Pancreas (tissue), 10 donors: ENCODE data around the gene COL20A1. TPM values are rescaled to one million over a fixed set of nuclear protein-coding genes. Genes with fewer than 3 reads are reported as not detected.

Experiments
- ATAC-seq, 4 donors: fragments of 200-7000 bp; cut with Tn5 transposase; one replicate each; pipeline versions ENCODE4 v1.8.0 to v1.9.1; 2020; ENCODE audit warnings: mild to moderate bottlenecking in 4 of 4, moderate library complexity in 4 of 4
- DNase-seq, 6 donors: peaks; one replicate each; pipeline ENCODE4 v3.0.0-alpha.2; 2020
- FAIRE-seq: peaks from 2 replicates; lab custom pipeline; 2012; peaks lifted over from hg19 to GRCh38; lab: Jason Lieb, UNC
- H3K27ac ChIP-seq, 4 donors: fragments of 200-600 bp; sonication (generic); 1 replicate in 3 of 4; 2 replicates in 1 of 4; pipeline versions ENCODE4 v1.5.0 to v1.8.0; 2020
- H3K27me3 ChIP-seq, 4 donors: fragments of 200-600 bp; one replicate each; pipeline ENCODE4 v1.8.0; 2021
- H3K36me3 ChIP-seq, 3 donors: fragments of 200-600 bp; sonication (generic) in 1 of 3; one replicate each; pipeline versions ENCODE4 v1.5.0 to v1.8.0; 2020 to 2021
- H3K4me1 ChIP-seq, 3 donors: fragments of 200-600 bp; one replicate each; pipeline ENCODE4 v1.8.0; 2021
- H3K4me3 ChIP-seq, 4 donors: fragments of 200-600 bp; sonication (generic) in 2 of 4; one replicate each; pipeline versions ENCODE4 v1.5.0 to v1.8.0; 2020 to 2021
- H3K9me3 ChIP-seq, 4 donors: fragments of 200-600 bp; one replicate each; pipeline ENCODE4 v1.8.0; 2021
- WGBS, 2 donors: extraction: QIAGEN DNeasy Blood & Tissue Kit; methylation state at CpG; one replicate each; pipeline ENCODE4 v1.1.7; 2013; 5-methylcytosine and 5-hydroxymethylcytosine counted together
- intact Hi-C, 3 donors: fragments of 100-400 bp; cut with DNase I; formaldehyde crosslinking; loops; one replicate each; pipeline versions ENCODE4 v1.11.1 to v1.14.2; 2022
- polyA plus RNA-seq, 2 donors: library from polyadenylated mRNA; stranded (reverse); fragments of 200-250 nt; gene quantifications; one replicate each; pipeline ENCODE4 v1.2.3, GENCODE V29; 2013
- total RNA-seq, 6 donors: library from RNA; stranded (reverse); fragmentation: NEBNext Ultra II Directional in 4 of 6; extraction: Animal tissue kit (Norgen Biotek cat#: 25700) in 4 of 6; gene quantifications; one replicate each; pipeline versions ENCODE4 v1.2.1 to v1.2.4, GENCODE V29; 2021 to 2023
- TF ChIP-seq, protein P1 (sequence below), 4 donors: fragments of 200-600 bp; sonication (generic) in 3 of 4; IDR thresholded peaks; one replicate each; pipeline versions ENCODE4 v1.5.0 to v1.8.0; 2021; ENCODE audit warnings: antibody characterized with exemption in 4 of 4
- donor health status: healthy with polysubstance abuse.
- donor health status: DM: no; HTN: no; CAD: no; lungs with moderate emphysema.
- donor health status: DM: no; HTN: no; CAD: no.
- donor health status: control.
- donor health status: control.
- donor health status: Bipolar disorder and iron deficiency.
- donor health status: DM: yes; HTN: yes; CAD: no.
- donor health status: DM: no; HTN: no; CAD: no.
- donor health status: DM: no; HTN: no; CAD: no.
- donor health status: DM: yes; HTN: yes; CAD: no.

Gene COL20A1
- total and polyA plus RNA-seq, 8 donors = 0.05 TPM; not detected in 7

DNA sequence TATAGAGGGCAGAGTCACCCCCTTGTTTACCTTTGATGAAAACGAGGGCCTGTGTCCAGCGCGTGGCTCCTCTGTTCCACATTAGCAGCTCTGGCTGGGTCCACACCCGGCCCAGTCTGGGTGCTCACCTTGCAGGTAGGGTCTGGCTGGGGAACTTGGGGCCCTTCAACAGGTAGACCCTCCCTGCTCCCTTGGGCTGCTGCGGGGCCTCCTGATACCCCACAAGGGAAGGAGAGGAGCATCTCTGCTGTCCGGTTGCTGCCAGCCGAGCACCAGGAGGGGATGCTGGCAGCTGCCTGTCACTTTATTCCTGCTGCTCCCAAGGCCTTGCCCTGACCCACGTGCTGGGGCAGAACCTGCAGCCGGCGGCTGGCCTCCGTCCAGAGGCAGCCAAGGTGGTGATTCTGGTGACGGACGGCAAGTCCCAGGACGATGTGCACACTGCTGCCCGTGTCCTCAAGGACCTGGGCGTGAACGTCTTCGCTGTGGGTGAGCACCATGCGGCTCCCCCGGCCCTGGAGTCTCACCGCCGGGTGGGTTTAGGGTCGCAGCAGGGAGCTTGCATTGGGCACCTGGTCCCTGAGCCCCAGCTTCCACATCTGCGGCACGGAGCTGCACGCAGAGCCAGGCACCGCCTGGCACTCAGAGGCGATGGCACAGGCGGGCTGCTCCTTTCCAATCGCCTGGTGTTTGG is 15.4 kb downstream of the COL20A1 start:
- TF ChIP-seq, protein P1, sequence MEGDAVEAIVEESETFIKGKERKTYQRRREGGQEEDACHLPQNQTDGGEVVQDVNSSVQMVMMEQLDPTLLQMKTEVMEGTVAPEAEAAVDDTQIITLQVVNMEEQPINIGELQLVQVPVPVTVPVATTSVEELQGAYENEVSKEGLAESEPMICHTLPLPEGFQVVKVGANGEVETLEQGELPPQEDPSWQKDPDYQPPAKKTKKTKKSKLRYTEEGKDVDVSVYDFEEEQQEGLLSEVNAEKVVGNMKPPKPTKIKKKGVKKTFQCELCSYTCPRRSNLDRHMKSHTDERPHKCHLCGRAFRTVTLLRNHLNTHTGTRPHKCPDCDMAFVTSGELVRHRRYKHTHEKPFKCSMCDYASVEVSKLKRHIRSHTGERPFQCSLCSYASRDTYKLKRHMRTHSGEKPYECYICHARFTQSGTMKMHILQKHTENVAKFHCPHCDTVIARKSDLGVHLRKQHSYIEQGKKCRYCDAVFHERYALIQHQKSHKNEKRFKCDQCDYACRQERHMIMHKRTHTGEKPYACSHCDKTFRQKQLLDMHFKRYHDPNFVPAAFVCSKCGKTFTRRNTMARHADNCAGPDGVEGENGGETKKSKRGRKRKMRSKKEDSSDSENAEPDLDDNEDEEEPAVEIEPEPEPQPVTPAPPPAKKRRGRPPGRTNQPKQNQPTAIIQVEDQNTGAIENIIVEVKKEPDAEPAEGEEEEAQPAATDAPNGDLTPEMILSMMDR (IDR thresholded peaks at IDR 0.05) = no peak
- Histone ChIP-seq H3K36me3 (no peaks in the 10 kb centered on the region), H3K4me3 (no peak overlapping the region), H3K27me3 (peaks cover 0 to 17% (median 2%) of the 10 kb centered on the region in 4 donors), H3K9me3 (no peaks in the 10 kb centered on the region), H3K4me1 (no peaks in the 10 kb centered on the region), H3K27ac (no peak overlapping the region)
- ATAC-seq = no peak
- peak in 2 of 6 donors; percentile 22 to 68 for DNase-seq
- 45 to 55% methylated on average over 30 of the region's 30 CpGs for WGBS, 2 donors
- FAIRE-seq = no peak
- intact Hi-C loops = loop anchor here in 2 of 3 donors (2.0 to 5.0 kb wide), 2 partner anchors 74 kb away; no protein-coding TSS in a partner anchor

DNA sequence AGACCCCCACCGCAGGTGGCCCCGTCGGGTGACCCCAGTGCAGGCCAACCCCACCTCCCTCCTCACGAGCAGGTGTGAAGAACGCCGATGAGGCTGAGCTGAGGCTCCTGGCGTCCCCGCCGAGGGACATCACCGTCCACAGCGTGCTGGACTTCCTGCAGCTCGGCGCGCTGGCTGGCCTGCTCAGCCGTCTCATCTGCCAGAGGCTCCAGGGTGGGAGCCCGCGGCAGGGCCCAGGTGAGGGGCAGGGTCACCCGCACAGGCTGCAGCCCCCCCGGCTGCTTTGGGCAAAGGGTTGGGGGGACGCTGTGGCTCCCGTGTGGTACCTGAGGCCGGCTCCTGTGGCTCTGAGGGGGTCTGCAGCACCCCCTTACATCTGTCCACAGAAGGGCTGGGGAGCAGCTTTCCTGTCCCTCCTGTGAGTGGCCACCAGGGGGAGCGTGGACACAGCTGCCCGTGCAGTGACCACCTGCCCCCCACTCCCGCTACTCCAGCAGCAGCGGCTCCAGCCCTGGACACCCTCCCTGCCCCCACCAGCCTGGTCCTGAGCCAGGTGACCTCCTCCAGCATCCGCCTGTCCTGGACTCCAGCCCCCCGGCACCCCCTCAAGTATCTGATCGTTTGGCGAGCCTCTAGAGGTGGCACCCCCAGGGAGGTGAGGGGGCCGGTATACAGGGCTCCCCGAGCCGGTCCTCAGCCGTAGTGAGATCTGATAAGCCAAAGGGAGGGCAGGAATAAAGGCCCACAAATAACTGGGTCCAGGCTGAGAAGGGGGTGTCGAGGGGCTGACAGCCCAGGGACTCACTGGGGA is 16.5 kb downstream of the COL20A1 start:
- no peaks in the 10 kb centered on the region for H3K9me3 ChIP-seq
- peak in 4 of 6 donors; percentile 42 to 82 (median 70) for DNase-seq
- ATAC-seq = peak; percentile 41 to 83 (median 72)
- intact Hi-C loops = loop anchor here in 2 of 3 donors (2.0 to 5.0 kb wide), 2 partner anchors 73 kb away; no protein-coding TSS in a partner anchor
- no peak for FAIRE-seq
- peaks cover 0 to 17% (median 2%) of the 10 kb centered on the region in 4 donors for H3K27me3 ChIP-seq
- WGBS, 2 donors = 19 to 30% methylated on average over 32 to 35 of the region's 35 CpGs
- TF ChIP-seq, protein P1 (IDR thresholded peaks at IDR 0.05) = peak; percentile 69 to 87 (median 83)
- no peaks in the 10 kb centered on the region for H3K4me1 ChIP-seq
- no peak overlapping the region for H3K4me3 ChIP-seq
- H3K36me3 ChIP-seq = no peaks in the 10 kb centered on the region
- no peak overlapping the region for H3K27ac ChIP-seq

DNA sequence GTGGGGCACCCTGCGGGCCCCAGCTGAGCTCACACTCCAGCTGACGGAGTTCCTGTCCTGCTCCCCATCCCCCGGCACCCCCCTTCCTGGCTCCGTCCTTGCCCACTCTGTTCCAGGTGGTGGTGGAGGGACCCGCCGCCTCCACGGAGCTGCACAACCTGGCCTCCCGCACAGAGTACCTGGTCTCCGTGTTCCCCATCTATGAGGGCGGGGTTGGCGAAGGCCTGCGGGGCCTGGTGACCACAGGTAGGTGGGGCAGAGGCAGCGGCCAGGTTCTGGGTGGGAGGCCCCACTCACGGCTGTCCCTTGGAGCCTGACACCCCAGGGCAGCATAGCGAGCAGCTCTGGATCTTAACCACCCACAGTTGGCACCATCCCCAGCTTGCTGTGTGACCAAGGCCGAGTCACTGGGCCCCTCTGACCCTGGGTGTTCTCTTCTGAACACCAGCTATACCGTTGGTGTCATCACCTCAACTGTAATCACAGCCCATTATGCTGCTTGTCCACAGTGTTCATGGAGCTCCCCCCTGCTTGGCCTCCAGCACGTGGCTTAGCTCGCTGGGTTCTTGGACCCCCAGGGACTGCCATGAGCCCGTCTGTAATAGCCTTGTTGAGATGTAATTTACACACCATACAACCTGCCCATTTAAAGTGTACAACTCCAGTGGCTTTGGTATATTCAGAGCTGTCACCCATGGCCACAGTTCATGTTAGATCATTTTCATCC is 17.4 kb downstream of the COL20A1 start:
- 54 to 61% methylated on average over 18 to 20 of the region's 20 CpGs for WGBS, 2 donors
- TF ChIP-seq, protein P1 (IDR thresholded peaks at IDR 0.05) = no peak
- ATAC-seq = no peak
- H3K27ac ChIP-seq = no peak overlapping the region
- no peaks in the 10 kb centered on the region for H3K9me3 ChIP-seq
- peak in 2 of 6 donors; percentile 18 to 59 for DNase-seq
- H3K27me3 ChIP-seq = peaks cover 0 to 17% (median 2%) of the 10 kb centered on the region in 4 donors
- H3K4me3 ChIP-seq = no peak overlapping the region
- no peaks in the 10 kb centered on the region for H3K36me3 ChIP-seq
- no peak for FAIRE-seq
- intact Hi-C loops = no loop called here
- no peaks in the 10 kb centered on the region for H3K4me1 ChIP-seq

DNA sequence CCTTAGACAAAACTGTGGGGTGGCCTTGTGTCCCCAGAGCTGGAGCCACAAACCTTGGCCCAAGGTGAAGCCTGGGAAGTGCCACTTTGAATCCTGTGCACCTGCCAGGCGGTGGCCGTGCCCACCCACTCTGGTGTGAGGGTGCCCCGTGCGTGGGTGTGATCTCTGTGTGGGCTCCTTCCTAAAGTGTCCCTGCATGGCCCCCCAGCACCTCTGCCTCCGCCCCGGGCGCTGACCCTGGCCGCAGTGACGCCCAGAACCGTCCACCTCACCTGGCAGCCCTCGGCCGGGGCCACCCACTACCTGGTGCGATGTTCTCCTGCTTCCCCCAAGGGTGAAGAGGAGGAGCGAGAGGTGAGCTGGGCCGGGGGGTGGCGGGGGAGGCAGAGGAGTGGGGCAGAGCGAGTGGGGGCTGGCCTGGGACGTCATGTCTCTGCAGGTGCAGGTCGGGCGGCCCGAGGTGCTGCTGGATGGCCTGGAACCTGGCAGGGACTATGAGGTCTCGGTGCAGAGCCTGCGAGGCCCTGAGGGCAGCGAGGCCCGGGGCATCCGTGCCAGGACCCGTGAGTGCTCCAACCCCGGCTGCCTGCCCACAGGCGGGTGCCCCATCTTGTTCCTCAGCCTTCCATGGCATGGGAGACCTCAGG is 18.3 kb downstream of the COL20A1 start:
- WGBS, 2 donors = 62 to 74% methylated on average over 27 to 29 of the region's 29 CpGs
- Histone ChIP-seq H3K27me3 (peaks cover 0 to 17% (median 2%) of the 10 kb centered on the region in 4 donors), H3K4me3 (no peak overlapping the region), H3K36me3 (no peaks in the 10 kb centered on the region), H3K27ac (no peak overlapping the region), H3K4me1 (no peaks in the 10 kb centered on the region), H3K9me3 (no peaks in the 10 kb centered on the region)
- ATAC-seq (no peak), FAIRE-seq (no peak), DNase-seq (peak in 2 of 6 donors; percentile 13 to 65)
- intact Hi-C loops = no loop called here
- TF ChIP-seq, protein P1 (IDR thresholded peaks at IDR 0.05) = no peak
